Activated gamma-delta T cell treated with anti-CD3 and anti-CD28 coated beads, Interleukin-2, amount 50 U/mL, for 16 hours (primary cell): ENCODE measurements around the gene PGGHG.
"Not testable (repeated sequence)": the region's sequence is repeated elsewhere in the genome, so short reads cannot be mapped to it uniquely, and the experiment has no call there.

Experiments
- DNase-seq: peaks from one replicate; pipeline ENCODE4 v3.0.0-alpha.2; 2020; ENCODE audit warnings: low read depth

The PGGHG gene

DNA sequence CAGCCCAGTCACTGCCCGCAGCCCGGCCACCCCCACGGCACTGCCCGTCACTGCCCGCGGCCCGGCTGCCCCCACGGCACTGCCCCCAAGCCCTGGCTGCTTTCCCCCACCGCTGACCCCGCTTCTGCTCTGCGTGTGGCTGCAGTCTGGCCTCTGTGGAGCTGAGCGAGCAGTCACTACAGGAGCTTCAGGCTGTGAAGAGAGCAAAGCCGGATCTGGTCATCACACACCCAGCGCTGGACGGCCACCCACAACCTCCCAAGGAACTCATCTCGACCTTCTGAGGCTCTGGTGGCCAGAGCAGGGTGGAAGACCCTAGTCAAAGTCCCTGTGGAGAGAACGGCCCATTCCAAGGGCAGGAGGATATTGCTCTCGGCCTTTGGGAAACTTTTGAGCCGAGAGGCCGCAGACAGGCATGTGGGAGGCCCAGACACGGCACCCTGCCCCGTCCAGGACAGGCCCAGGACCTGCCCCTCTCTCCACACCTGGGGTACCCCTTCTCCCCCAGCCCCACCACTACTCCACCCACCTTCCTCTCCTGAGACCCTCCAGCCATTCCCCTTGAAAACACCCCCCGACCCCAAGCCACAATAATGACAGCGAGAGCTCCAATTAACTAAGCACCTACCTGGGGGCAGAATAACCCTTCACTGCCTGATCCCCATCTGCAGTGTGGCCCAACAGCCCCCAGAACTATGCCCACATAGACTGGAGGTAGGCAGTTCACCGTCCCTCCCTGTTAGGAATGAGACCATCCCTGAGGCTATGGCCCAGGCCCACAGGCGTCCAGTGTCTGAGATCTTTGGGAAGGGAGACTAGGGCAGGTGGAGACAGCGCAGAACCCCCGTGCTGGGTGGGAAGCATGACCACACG lies 3.7 kb upstream of the PGGHG start:
- no peak for DNase-seq

GRCh38 chr11:285894-286220 lies 3.1 kb upstream of the PGGHG start:
- DNase-seq: no peak

GRCh38 chr11:286977-287820 lies 1.7 kb upstream of the PGGHG start:
- not testable (repeated sequence) for DNase-seq

DNA sequence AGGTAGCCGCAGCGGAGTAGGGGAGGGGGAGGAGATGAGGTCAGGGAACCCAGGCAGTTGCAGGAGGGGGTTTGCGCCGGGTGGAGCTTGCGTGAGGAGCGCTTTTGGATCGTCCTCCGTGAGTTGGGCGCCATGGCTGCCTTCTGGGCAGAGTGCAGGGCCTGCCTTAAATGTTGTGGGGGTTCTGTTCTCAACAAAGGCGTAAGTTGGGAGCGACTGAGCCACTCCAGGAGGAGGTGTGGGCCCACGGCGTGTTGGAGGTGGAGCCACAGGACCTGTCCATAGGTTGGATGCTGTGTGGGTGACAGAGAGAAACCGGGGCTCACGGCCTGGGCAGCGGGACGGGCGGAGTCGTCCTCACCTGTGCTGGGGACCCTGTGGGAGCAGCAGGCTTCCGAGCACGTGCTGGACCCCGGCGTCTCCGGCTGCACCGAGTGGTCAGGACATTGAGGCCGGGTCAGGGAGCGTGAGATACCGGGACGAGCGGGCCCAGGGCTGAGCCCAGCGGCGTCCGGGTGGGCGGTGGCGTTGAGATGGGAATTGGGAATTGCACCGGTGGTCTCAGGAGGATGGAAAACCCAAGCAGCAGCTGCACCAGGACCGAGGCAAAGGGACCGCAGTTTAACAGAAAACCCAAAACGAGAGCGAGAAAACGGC lies 977 bp upstream of the PGGHG start:
- DNase-seq: no peak

DNA sequence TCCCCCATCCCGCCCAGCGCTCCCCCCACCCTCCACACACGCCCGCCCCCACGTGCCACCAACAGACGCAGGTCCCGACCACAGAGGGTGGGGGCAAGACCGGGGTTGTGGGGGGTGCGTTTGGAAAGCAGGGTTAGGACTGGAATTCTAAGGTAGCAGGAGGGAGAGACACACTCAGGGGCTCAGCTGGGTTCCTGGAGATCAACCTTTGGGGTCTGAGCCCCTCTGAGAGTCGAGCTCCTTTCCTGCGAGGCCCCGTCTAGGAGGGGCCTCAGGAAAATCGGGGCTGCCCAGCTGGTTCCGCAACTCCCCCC lies 429 bp downstream of the PGGHG start:
- no peak for DNase-seq

DNA sequence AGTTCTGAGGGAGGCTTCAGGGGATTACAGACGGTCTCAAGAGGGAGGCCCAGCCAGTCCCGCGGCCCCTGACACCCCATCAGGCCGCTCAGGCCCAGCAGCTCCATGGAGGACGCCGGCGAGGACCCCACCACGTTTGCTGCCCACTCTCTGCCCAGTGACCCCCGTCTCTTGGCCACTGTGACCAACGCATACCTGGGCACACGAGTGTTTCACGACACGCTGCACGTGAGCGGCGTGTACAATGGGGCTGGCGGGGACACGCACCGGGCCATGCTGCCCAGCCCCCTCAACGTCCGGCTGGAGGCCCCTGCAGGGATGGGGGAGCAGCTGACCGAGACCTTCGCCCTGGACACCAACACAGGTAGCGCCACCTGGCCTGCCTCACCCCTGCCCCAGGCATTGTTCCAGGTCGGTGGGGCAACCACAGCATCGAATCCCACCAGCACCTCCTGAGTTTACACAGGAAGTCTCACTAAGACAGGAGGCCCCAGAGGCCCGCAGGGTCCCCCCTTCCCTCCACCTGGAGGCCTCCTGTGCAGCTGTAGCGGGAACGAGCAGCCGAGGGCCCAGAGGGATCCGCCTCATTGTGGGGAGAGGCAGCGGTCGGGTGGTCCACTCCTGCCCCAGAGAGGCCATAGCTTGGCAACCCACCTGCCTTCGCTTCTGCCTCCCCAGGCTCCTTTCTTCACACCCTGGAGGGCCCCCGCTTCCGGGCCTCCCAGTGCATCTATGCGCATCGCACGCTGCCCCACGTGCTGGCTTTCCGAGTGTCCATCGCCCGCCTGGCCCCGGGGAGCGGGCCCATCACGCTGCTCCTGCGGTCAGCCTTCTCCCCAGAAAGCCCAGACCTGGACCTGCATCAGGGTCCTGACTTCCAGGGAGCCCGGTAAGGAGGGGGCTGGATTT lies 1.0 kb downstream of the PGGHG start:
- DNase-seq: no peak

- no peak for DNase-seq
Observed at GRCh38 chr11:290621-291231, 1.8 kb downstream of the PGGHG start.

- no peak for DNase-seq
Observed at GRCh38 chr11:291281-292210, 2.6 kb downstream of the PGGHG start.

- DNase-seq: no peak
Observed at GRCh38 chr11:292211-293121, 3.5 kb downstream of the PGGHG start.

- no peak for DNase-seq
Observed at GRCh38 chr11:293271-293851, 4.4 kb downstream of the PGGHG start.

DNA sequence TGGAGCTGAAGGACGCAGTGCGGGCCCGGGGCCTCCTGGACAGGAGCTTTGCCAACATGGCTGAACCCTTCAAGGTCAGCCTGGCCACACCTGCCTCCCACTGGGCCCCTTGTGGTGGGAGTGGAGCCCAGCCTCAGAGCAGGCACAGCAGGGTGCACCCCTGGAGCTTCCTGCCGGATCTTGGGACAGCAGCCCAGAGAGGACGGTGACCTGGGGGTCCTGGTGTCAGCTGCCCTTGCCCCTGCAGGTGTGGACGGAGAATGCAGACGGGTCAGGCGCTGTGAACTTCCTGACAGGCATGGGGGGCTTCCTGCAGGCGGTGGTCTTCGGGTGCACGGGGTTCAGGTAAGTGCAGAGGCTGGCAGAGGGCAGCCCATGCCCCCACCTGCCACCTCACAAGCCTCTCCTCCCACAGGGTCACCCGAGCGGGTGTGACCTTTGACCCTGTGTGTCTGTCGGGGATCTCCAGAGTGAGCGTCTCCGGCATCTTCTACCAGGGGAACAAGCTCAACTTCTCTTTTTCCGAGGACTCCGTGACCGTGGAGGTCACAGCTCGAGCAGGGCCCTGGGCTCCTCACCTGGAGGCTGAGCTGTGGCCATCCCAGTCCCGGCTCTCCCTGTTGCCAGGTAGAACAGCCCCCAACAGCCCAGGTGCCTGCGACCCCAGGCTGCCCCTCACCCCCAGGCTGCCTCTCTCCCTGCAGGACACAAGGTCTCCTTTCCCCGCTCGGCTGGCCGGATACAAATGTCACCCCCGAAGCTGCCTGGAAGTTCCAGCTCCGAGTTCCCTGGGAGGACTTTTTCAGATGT lies 5.1 kb downstream of the PGGHG start:
- DNase-seq: no peak

DNA sequence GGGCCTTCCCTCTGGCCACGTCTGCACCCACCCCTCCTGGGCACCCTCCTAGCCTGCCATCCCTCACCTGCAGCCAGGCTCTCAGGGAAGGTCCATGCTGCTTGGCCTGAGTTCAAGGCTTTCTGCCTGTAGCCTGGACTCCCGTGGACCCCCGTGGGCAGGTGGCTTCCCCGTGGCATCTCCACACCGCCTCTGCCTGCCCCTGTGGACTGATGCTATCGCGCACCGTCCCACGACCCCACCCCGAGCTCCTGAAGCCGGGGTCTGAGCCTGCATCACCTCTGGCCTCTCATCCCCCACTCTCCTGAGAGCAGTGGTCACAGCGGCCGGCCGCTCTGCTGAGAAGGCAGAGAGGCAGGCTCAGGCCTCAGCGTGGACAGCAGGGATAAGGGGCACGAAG lies 5.9 kb downstream of the PGGHG start:
- DNase-seq: no peak

DNA sequence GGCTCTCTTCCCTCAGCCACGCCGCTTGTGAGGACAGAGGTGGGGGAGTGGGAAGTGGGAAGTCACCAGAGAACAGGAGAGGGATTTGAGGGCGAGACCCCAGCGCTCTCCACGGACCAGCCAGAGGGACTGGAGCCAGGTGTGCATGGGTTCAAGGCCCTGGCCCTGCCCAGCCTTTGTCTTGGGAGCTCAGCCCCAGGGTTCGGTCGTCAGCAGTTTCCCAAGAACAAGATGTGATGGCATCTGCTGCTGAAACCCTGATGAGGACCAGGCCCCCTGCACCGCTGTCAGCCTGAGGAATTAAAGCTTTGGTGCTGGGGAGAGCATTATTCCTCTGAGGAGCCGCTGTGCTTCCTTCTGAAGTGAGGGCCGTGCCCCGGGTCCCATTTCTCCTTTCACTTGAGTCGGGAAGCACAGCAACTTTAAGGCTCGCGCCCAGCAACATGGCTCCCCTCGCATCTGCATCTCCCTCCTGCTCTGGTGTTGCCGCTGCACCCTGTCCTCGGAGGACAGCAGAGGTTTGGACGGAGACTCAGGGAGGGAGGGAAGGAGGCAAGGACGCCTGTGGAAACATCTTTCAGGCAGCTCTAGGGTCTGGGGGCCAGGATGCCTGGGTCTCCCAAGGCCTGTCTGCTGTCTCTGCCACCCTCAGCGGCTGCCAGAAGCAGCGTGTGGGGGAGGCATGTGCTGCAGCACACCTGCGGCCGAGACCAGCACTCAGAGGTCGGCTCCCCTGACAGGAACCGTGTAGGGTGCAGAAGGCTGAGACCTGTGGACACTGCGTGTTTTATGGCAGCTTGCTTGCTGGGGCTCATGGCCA lies 6.6 kb downstream of the PGGHG start:
- DNase-seq: no peak

- DNase-seq: no peak
Observed at GRCh38 chr11:296171-297050, 7.5 kb downstream of the PGGHG start.

DNA sequence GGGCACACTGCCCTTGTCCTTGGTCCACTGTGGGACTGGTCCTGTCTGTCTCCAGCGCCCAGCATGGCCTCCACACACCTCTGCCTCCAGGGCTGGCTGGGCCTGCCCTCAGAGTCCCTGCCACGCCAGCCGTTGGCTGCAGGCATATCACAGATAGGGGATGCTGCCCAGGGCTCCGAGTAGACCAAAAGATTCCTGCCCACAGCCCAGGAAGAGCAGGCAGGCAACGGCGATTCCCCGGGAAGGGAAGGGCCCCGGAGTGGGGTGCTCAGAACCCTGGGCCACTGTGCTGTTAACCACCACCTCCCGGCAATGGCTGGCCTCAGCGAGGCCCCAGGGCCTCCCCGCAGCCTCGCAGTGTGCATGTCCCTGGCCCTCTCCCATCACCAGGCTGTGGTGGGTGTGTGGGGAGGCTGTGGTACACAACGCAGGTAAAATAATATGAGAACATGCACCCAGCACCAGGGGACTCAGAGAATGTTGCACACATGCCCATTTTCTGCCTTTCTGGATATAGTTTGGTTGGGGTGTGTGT lies 8.2 kb downstream of the PGGHG start:
- no peak for DNase-seq
